GM21526 (cell line): ENCODE data around the gene TBC1D5.
"Not testable (repeated sequence)": the region's sequence is repeated elsewhere in the genome, so short reads cannot be mapped to it uniquely, and the experiment has no call there.

ENCODE experiments used
- ATAC-seq: cut with Tn5 transposase; IDR thresholded peaks from one replicate; pipeline ENCODE4 v1.9.1; 2021; ENCODE audit warnings: moderate library complexity; ENCODE audit not compliant: unreplicated experiment, low FRiP score

The TBC1D5 gene

GRCh38 chr3:17656264-17656663 is 86.2 kb downstream of the TBC1D5 start:
- ATAC-seq, result no peak

GRCh38 chr3:17655743-17656142 is 86.7 kb downstream of the TBC1D5 start:
- peak; percentile 63 for ATAC-seq

GRCh38 chr3:17649748-17650147 is 92.7 kb downstream of the TBC1D5 start:
- not testable (repeated sequence) for ATAC-seq

GRCh38 chr3:17648630-17649355 is 93.6 kb downstream of the TBC1D5 start:
- ATAC-seq, result not testable (repeated sequence)

- no peak for ATAC-seq
Observed at GRCh38 chr3:17645074-17645698, 97.2 kb downstream of the TBC1D5 start.

GRCh38 chr3:17643691-17644090 is 98.7 kb downstream of the TBC1D5 start:
- no peak for ATAC-seq

GRCh38 chr3:17642474-17642873 is 100.0 kb downstream of the TBC1D5 start:
- ATAC-seq, result no peak

- no peak for ATAC-seq
Observed at GRCh38 chr3:17640466-17640865, 102.0 kb downstream of the TBC1D5 start.

GRCh38 chr3:17639765-17640164 is 102.7 kb downstream of the TBC1D5 start:
- no peak for ATAC-seq

- ATAC-seq, result no peak
Observed at GRCh38 chr3:17639257-17639656, 103.2 kb downstream of the TBC1D5 start.

GRCh38 chr3:17638356-17638755 is 104.1 kb downstream of the TBC1D5 start:
- no peak for ATAC-seq

GRCh38 chr3:17635675-17636074 is 106.8 kb downstream of the TBC1D5 start:
- ATAC-seq, result not testable (repeated sequence)

- ATAC-seq, result no peak
Observed at GRCh38 chr3:17634964-17635363, 107.5 kb downstream of the TBC1D5 start.

GRCh38 chr3:17634201-17634600 is 108.2 kb downstream of the TBC1D5 start:
- ATAC-seq, result no peak

GRCh38 chr3:17632401-17633100 is 109.9 kb downstream of the TBC1D5 start:
- no peak for ATAC-seq

- no peak for ATAC-seq
Observed at GRCh38 chr3:17631609-17632008, 110.8 kb downstream of the TBC1D5 start.

GRCh38 chr3:17629400-17629799 is 113.0 kb downstream of the TBC1D5 start:
- ATAC-seq, result no peak

GRCh38 chr3:17626395-17626794 is 116.0 kb downstream of the TBC1D5 start:
- ATAC-seq, result no peak

GRCh38 chr3:17625133-17625532 is 117.3 kb downstream of the TBC1D5 start:
- no peak for ATAC-seq

GRCh38 chr3:17623464-17623863 is 119.0 kb downstream of the TBC1D5 start:
- no peak for ATAC-seq

GRCh38 chr3:17619968-17620367 is 122.5 kb downstream of the TBC1D5 start:
- ATAC-seq, result no peak

GRCh38 chr3:17613017-17613416 is 129.4 kb downstream of the TBC1D5 start:
- ATAC-seq, result not testable (repeated sequence)
